ENCODE data around the gene AMT. TPM values are rescaled to one million over a fixed set of nuclear protein-coding genes. Genes with fewer than 3 reads are reported as not detected.

Gene AMT
- total and polyA plus RNA-seq, 2 experiments from 2014 or later = 1.6 to 1.7 TPM

DNA sequence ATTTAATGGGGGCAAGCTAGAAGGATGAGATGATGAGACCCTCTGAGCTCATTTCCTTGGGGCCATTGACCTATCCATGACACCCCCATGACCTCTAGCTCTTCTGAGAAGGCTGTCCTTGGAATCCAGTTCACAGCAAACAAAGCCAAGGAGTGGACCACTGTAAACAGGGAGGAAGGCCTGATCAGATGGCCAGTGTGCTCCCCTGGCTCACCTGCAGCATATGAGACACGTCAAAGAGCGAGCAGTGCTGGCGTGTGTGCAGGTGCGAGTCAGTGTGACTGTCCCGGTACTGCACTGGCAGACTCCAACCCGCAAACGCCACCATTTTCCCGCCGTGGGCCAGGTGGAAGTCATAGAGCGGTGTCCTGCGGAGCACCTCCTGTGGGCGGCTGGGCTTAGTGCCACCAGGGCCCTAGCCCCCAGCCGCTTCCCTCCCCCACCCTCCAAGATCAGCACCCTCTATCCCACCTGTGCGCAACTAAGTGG, 339 bp downstream of the AMT start:
- Histone ChIP-seq H3K36me3 (ENCODE audit: low read depth) (no peaks in the 10 kb centered on the region), H3K27me3 (replicated peaks; ENCODE audit: insufficient read depth) (no peaks in the 10 kb centered on the region), H3K9ac (no peak overlapping the region; the same call in 1 of the 2 replicates), H3K79me2 (ENCODE audit: insufficient read depth) (no peaks in the 10 kb centered on the region), H3K4me2 (ENCODE audit: unreplicated experiment) (no peak overlapping the region), H3K4me1 (ENCODE audit: insufficient read depth) (peaks cover 14% of the 10 kb centered on the region), H3K9me2 (ENCODE audit: insufficient read depth) (no peaks in the 10 kb centered on the region), H3K27ac (peak overlapping the region; percentile 89), H3K4me3 (no peak overlapping the region), H3K9me3 (ENCODE audit: low read depth) (no peaks in the 10 kb centered on the region), H4K20me1 (ENCODE audit: insufficient read depth) (no peaks in the 10 kb centered on the region), H2AFZ (no peak overlapping the region), H3F3A (ENCODE audit: insufficient read depth) (peaks cover 26% of the 10 kb centered on the region)
- 70 to 73% methylated on average over 13 to 14 of the region's 14 CpGs for WGBS, 2 experiments (ENCODE audit: low coverage in 1 of 2, low lambda C conversion rate in 2 of 2, missing lambda C conversion rate in 2 of 2)
- no peak for DNase-seq
- in situ Hi-C loops (cut with MboI) = no loop called here
- no peak for TF ChIP-seq EZH2phosphoT487 (IDR thresholded peaks at IDR 0.05; ENCODE audit: insufficient read depth, low read depth)
- TF ChIP-seq EZH2 (IDR thresholded peaks at IDR 0.05; ENCODE audit: insufficient read depth, poor library complexity, severe bottlenecking) = no peak

- H3K27me3 ChIP-seq (replicated peaks; ENCODE audit: insufficient read depth) = no peaks in the 10 kb centered on the region
- peaks cover 34% of the 10 kb centered on the region for H3K79me2 ChIP-seq (ENCODE audit: insufficient read depth)
- H3K27ac ChIP-seq = no peak overlapping the region
- H3K4me1 ChIP-seq (ENCODE audit: insufficient read depth) = peaks cover 27% of the 10 kb centered on the region
- in situ Hi-C loops (cut with MboI) = no loop called here
- H2AFZ ChIP-seq = no peak overlapping the region
- no peaks in the 10 kb centered on the region for H3K9me3 ChIP-seq (ENCODE audit: low read depth)
- no peak for TF ChIP-seq EZH2phosphoT487 (IDR thresholded peaks at IDR 0.05; ENCODE audit: insufficient read depth, low read depth)
- no peak for TF ChIP-seq EZH2 (IDR thresholded peaks at IDR 0.05; ENCODE audit: insufficient read depth, poor library complexity, severe bottlenecking)
- no peaks in the 10 kb centered on the region for H4K20me1 ChIP-seq (ENCODE audit: insufficient read depth)
- no peak overlapping the region for H3K4me2 ChIP-seq (ENCODE audit: unreplicated experiment)
- 89 to 90% methylated on average over 12 to 13 of the region's 13 CpGs for WGBS, 2 experiments (ENCODE audit: low coverage in 1 of 2, low lambda C conversion rate in 2 of 2, missing lambda C conversion rate in 2 of 2)
- no peaks in the 10 kb centered on the region; the same call in 1 of the 2 replicates for H3K36me3 ChIP-seq (ENCODE audit: low read depth)
- no peak overlapping the region for H3K9ac ChIP-seq
- H3F3A ChIP-seq (ENCODE audit: insufficient read depth) = peaks cover 26% of the 10 kb centered on the region
- DNase-seq = no peak
- H3K9me2 ChIP-seq (ENCODE audit: insufficient read depth) = no peaks in the 10 kb centered on the region
- H3K4me3 ChIP-seq = no peak overlapping the region
Observed at GRCh38 chr3:49417516-49418120, 4.7 kb downstream of the AMT start.

GRCh38 chr3:49416867-49417266, 5.4 kb downstream of the AMT start:
- WGBS, 2 experiments (ENCODE audit: low coverage in 1 of 2, low lambda C conversion rate in 2 of 2, missing lambda C conversion rate in 2 of 2) = 67 to 72% methylated on average over 2 of the region's 2 CpGs
- H3K79me2 ChIP-seq (ENCODE audit: insufficient read depth) = peaks cover 39% of the 10 kb centered on the region
- H4K20me1 ChIP-seq (ENCODE audit: insufficient read depth) = no peaks in the 10 kb centered on the region
- no peak overlapping the region for H3K4me2 ChIP-seq (ENCODE audit: unreplicated experiment)
- H3F3A ChIP-seq (ENCODE audit: insufficient read depth) = peaks cover 25% of the 10 kb centered on the region
- H3K36me3 ChIP-seq (ENCODE audit: low read depth) = no peaks in the 10 kb centered on the region; the same call in 1 of the 2 replicates
- H3K4me1 ChIP-seq (ENCODE audit: insufficient read depth) = peaks cover 27% of the 10 kb centered on the region
- no peak overlapping the region for H3K27ac ChIP-seq
- TF ChIP-seq EZH2 (IDR thresholded peaks at IDR 0.05; ENCODE audit: insufficient read depth, poor library complexity, severe bottlenecking) = no peak
- no peak for TF ChIP-seq EZH2phosphoT487 (IDR thresholded peaks at IDR 0.05; ENCODE audit: insufficient read depth, low read depth)
- H3K27me3 ChIP-seq (replicated peaks; ENCODE audit: insufficient read depth) = no peaks in the 10 kb centered on the region
- H3K9me2 ChIP-seq (ENCODE audit: insufficient read depth) = no peaks in the 10 kb centered on the region
- H3K9me3 ChIP-seq (ENCODE audit: low read depth) = no peaks in the 10 kb centered on the region
- no peak overlapping the region for H2AFZ ChIP-seq
- no peak overlapping the region for H3K4me3 ChIP-seq
- in situ Hi-C loops (cut with MboI) = no loop called here
- H3K9ac ChIP-seq = no peak overlapping the region
- no peak for DNase-seq

DNA sequence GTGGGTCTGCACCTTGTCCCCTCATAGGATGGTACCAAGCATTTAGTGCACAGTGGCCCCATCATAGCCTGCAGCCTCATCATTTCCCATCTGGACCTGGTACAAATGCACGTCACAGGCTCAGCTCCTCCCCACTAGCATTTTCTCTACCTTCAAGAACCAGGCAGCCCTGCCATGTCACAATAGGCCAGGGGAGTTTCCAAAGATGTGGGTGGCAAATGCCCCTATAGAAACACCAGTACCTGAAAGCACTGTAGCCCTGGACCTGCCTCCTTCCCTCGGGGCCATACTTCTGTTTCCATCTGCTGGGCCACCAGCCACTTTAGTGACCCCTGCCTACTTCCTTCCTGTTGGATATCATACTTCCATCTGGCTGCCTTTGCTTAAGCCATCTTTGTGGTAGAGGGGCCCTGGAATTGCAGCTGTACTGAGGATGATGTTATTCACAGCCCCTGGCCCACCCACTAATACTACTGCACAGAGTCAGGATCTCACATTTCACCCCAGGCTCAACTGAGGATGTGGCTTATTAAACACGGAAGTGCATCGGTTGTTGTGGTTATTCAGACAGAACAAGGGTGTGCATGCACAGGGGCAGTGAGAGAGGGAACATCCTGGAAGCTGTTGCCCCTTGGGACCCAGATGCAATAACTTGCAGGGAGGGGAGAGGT, 6.2 kb downstream of the AMT start:
- no peak for TF ChIP-seq EZH2 (IDR thresholded peaks at IDR 0.05; ENCODE audit: insufficient read depth, poor library complexity, severe bottlenecking)
- no peak for DNase-seq
- no peak overlapping the region for H3K9ac ChIP-seq
- H3K79me2 ChIP-seq (ENCODE audit: insufficient read depth) = peaks cover 46% of the 10 kb centered on the region
- H3K27ac ChIP-seq = no peak overlapping the region
- H3K36me3 ChIP-seq (ENCODE audit: low read depth) = no peaks in the 10 kb centered on the region; the same call in 1 of the 2 replicates
- H3K4me3 ChIP-seq = no peak overlapping the region
- H3K27me3 ChIP-seq (replicated peaks; ENCODE audit: insufficient read depth) = no peaks in the 10 kb centered on the region
- H2AFZ ChIP-seq = no peak overlapping the region
- 41 to 66% methylated on average over 4 of the region's 4 CpGs for WGBS, 2 experiments (ENCODE audit: low coverage in 1 of 2, low lambda C conversion rate in 2 of 2, missing lambda C conversion rate in 2 of 2)
- no peaks in the 10 kb centered on the region for H3K9me3 ChIP-seq (ENCODE audit: low read depth)
- H4K20me1 ChIP-seq (ENCODE audit: insufficient read depth) = no peaks in the 10 kb centered on the region
- H3F3A ChIP-seq (ENCODE audit: insufficient read depth) = peaks cover 19% of the 10 kb centered on the region
- in situ Hi-C loops (cut with MboI) = no loop called here
- H3K4me1 ChIP-seq (ENCODE audit: insufficient read depth) = peaks cover 20% of the 10 kb centered on the region
- H3K4me2 ChIP-seq (ENCODE audit: unreplicated experiment) = no peak overlapping the region
- no peaks in the 10 kb centered on the region for H3K9me2 ChIP-seq (ENCODE audit: insufficient read depth)
